Duodenal mucosa (tissue), 2 donors: ENCODE measurements around the gene SLC43A2.
A peak's percentile ranks its signal among the peaks of the same experiment; 100 is the strongest.

Experiments used
- H3K27ac ChIP-seq: one replicate; pipeline ENCODE4 v1.7.0; 2013; ENCODE audit warnings: low read depth, low read length
- H3K27me3 ChIP-seq, 2 donors: one replicate each; pipeline ENCODE4 v1.7.0; 2013; ENCODE audit warnings: low read length in 2 of 2, control low read depth in 1 of 2; ENCODE audit not compliant: insufficient read depth in 2 of 2, control insufficient read depth in 1 of 2
- H3K36me3 ChIP-seq, 2 donors: one replicate each; pipeline ENCODE4 v1.7.0; 2013; ENCODE audit warnings: low read length in 2 of 2, control low read depth in 1 of 2; ENCODE audit not compliant: insufficient read depth in 2 of 2, control insufficient read depth in 1 of 2
- H3K4me1 ChIP-seq, 2 donors: one replicate each; pipeline ENCODE4 v1.7.0; 2013; ENCODE audit warnings: low read length in 2 of 2, control low read depth in 1 of 2; ENCODE audit not compliant: insufficient read depth in 2 of 2, control insufficient read depth in 1 of 2
- H3K4me3 ChIP-seq, 2 donors: one replicate each; pipeline ENCODE4 v1.7.0; 2013; ENCODE audit warnings: low read length in 2 of 2, low read depth in 1 of 2
- H3K9ac ChIP-seq, 2 donors: one replicate each; pipeline ENCODE4 v1.7.0; 2013; ENCODE audit warnings: low read length in 2 of 2, low read depth in 1 of 2
- H3K9me3 ChIP-seq, 2 donors: one replicate each; pipeline ENCODE4 v1.7.0; 2013; ENCODE audit warnings: low read length in 2 of 2, control low read depth in 1 of 2; ENCODE audit not compliant: control insufficient read depth in 1 of 2

The SLC43A2 gene

GRCh38 chr17:1643999-1644492 is 15.4 kb upstream of the SLC43A2 start:
- peak overlapping the region; percentile 56 to 62 for H3K4me3 ChIP-seq
- no peaks in the 10 kb centered on the region for H3K9me3 ChIP-seq
- H3K9ac ChIP-seq = peak overlapping the region in 1 of 2 donors; percentile 57
- no peaks in the 10 kb centered on the region for H3K27me3 ChIP-seq
- peaks cover 21 to 43% of the 10 kb centered on the region in 2 donors for H3K4me1 ChIP-seq
- peaks cover 3 to 11% of the 10 kb centered on the region in 2 donors for H3K36me3 ChIP-seq
- peak overlapping the region; percentile 30 for H3K27ac ChIP-seq

- peaks cover 3 to 11% of the 10 kb centered on the region in 2 donors for H3K36me3 ChIP-seq
- peak overlapping the region in 1 of 2 donors; percentile 57 for H3K9ac ChIP-seq
- no peaks in the 10 kb centered on the region for H3K27me3 ChIP-seq
- H3K4me3 ChIP-seq = peak overlapping the region; percentile 56 to 62
- H3K9me3 ChIP-seq = no peaks in the 10 kb centered on the region
- H3K4me1 ChIP-seq = peaks cover 21 to 41% of the 10 kb centered on the region in 2 donors
- no peak overlapping the region for H3K27ac ChIP-seq
Measured at GRCh38 chr17:1643293-1643998, 14.8 kb upstream of the SLC43A2 start.

GRCh38 chr17:1641065-1641403 is 12.4 kb upstream of the SLC43A2 start:
- Histone ChIP-seq H3K27me3 (no peaks in the 10 kb centered on the region), H3K27ac (no peak overlapping the region), H3K9me3 (no peaks in the 10 kb centered on the region), H3K4me1 (peaks cover 8 to 23% of the 10 kb centered on the region in 2 donors), H3K4me3 (no peak overlapping the region), H3K9ac (no peak overlapping the region), H3K36me3 (peaks cover 0 to 2% of the 10 kb centered on the region in 2 donors)

- no peak overlapping the region for H3K4me3 ChIP-seq
- no peak overlapping the region for H3K27ac ChIP-seq
- no peaks in the 10 kb centered on the region for H3K27me3 ChIP-seq
- no peak overlapping the region for H3K9ac ChIP-seq
- H3K9me3 ChIP-seq = no peaks in the 10 kb centered on the region
- H3K36me3 ChIP-seq = peaks cover 0 to under 1% of the 10 kb centered on the region in 2 donors
- H3K4me1 ChIP-seq = peaks cover 8 to 19% of the 10 kb centered on the region in 2 donors
Measured at GRCh38 chr17:1640329-1641064, 11.9 kb upstream of the SLC43A2 start.

- no peaks in the 10 kb centered on the region for H3K27me3 ChIP-seq
- H3K4me3 ChIP-seq = no peak overlapping the region
- no peak overlapping the region for H3K9ac ChIP-seq
- no peak overlapping the region for H3K27ac ChIP-seq
- H3K4me1 ChIP-seq = peaks cover 8 to 14% of the 10 kb centered on the region in 2 donors
- H3K36me3 ChIP-seq = peaks cover 0 to 3% of the 10 kb centered on the region in 2 donors
- no peaks in the 10 kb centered on the region for H3K9me3 ChIP-seq
Measured at GRCh38 chr17:1639549-1640180, 11.0 kb upstream of the SLC43A2 start.

- peaks cover 0 to 3% of the 10 kb centered on the region in 2 donors for H3K36me3 ChIP-seq
- H3K4me3 ChIP-seq = no peak overlapping the region
- H3K9me3 ChIP-seq = no peaks in the 10 kb centered on the region
- H3K9ac ChIP-seq = no peak overlapping the region
- no peaks in the 10 kb centered on the region for H3K27me3 ChIP-seq
- H3K27ac ChIP-seq = no peak overlapping the region
- H3K4me1 ChIP-seq = peaks cover 0 to 5% of the 10 kb centered on the region in 2 donors
Measured at GRCh38 chr17:1638624-1639300, 10.1 kb upstream of the SLC43A2 start.

GRCh38 chr17:1638171-1638590 is 9.5 kb upstream of the SLC43A2 start:
- peaks cover 0 to 3% of the 10 kb centered on the region in 2 donors for H3K36me3 ChIP-seq
- H3K4me3 ChIP-seq = no peak overlapping the region
- H3K9ac ChIP-seq = no peak overlapping the region
- H3K27ac ChIP-seq = no peak overlapping the region
- no peaks in the 10 kb centered on the region for H3K9me3 ChIP-seq
- H3K4me1 ChIP-seq = peaks cover 0 to 4% of the 10 kb centered on the region in 2 donors
- H3K27me3 ChIP-seq = no peaks in the 10 kb centered on the region

GRCh38 chr17:1636732-1637285 is 8.2 kb upstream of the SLC43A2 start:
- Histone ChIP-seq H3K36me3 (peaks cover 0 to 3% of the 10 kb centered on the region in 2 donors), H3K4me3 (no peak overlapping the region)

GRCh38 chr17:1635675-1636465 is 7.2 kb upstream of the SLC43A2 start:
- H3K4me1 ChIP-seq = peaks cover 0 to 4% of the 10 kb centered on the region in 2 donors
- H3K27ac ChIP-seq = no peak overlapping the region
- no peak overlapping the region for H3K4me3 ChIP-seq
- H3K9me3 ChIP-seq = no peaks in the 10 kb centered on the region
- H3K9ac ChIP-seq = no peak overlapping the region
- H3K27me3 ChIP-seq = no peaks in the 10 kb centered on the region
- peaks cover 0 to 3% of the 10 kb centered on the region in 2 donors for H3K36me3 ChIP-seq

More at GRCh38 chr17:1636732-1637285, 8.2 kb upstream of the SLC43A2 start:
- H3K9me3 ChIP-seq = no peaks in the 10 kb centered on the region
- no peak overlapping the region for H3K9ac ChIP-seq
- no peak overlapping the region for H3K27ac ChIP-seq
- no peaks in the 10 kb centered on the region for H3K27me3 ChIP-seq
- H3K4me1 ChIP-seq = peaks cover 0 to 4% of the 10 kb centered on the region in 2 donors
